ENCODE data around the gene SLC18B1. TPM values are rescaled to one million over a fixed set of nuclear protein-coding genes. Genes with fewer than 3 reads are reported as not detected.
A peak's percentile ranks its signal among the peaks of the same experiment; 100 is the strongest.

SLC18B1 gene
- total and polyA plus RNA-seq, 8 donors, result 4.4 to 10.9 (median 7.2) TPM

- peaks cover 0 to 8% (median 0%) of the 10 kb centered on the region in 3 donors for H3K4me1 ChIP-seq
- ATAC-seq (peak in 1 of 4 donors; percentile 54), DNase-seq (no peak), FAIRE-seq (no peak)
- peak overlapping the region in 1 of 4 donors; percentile 9 for H3K27ac ChIP-seq
- no peak overlapping the region for H3K4me3 ChIP-seq
- no peaks in the 10 kb centered on the region for H3K27me3 ChIP-seq
- H3K9me3 ChIP-seq, result no peaks in the 10 kb centered on the region
- TF ChIP-seq, protein P1, sequence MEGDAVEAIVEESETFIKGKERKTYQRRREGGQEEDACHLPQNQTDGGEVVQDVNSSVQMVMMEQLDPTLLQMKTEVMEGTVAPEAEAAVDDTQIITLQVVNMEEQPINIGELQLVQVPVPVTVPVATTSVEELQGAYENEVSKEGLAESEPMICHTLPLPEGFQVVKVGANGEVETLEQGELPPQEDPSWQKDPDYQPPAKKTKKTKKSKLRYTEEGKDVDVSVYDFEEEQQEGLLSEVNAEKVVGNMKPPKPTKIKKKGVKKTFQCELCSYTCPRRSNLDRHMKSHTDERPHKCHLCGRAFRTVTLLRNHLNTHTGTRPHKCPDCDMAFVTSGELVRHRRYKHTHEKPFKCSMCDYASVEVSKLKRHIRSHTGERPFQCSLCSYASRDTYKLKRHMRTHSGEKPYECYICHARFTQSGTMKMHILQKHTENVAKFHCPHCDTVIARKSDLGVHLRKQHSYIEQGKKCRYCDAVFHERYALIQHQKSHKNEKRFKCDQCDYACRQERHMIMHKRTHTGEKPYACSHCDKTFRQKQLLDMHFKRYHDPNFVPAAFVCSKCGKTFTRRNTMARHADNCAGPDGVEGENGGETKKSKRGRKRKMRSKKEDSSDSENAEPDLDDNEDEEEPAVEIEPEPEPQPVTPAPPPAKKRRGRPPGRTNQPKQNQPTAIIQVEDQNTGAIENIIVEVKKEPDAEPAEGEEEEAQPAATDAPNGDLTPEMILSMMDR (IDR thresholded peaks at IDR 0.05), result no peak
- no peaks in the 10 kb centered on the region for H3K36me3 ChIP-seq
- intact Hi-C loops (cut with DNase I), result no loop called here
- 68 to 72% methylated on average over 4 of the region's 4 CpGs for WGBS, 2 donors
These were observed 49.3 kb downstream of the SLC18B1 start for GRCh38 chr6:132749111-132749510.

GRCh38 chr6:132748446-132748845 lies 50.0 kb downstream of the SLC18B1 start:
- DNase-seq, result no peak
- Histone ChIP-seq H3K4me3 (no peak overlapping the region), H3K27ac (no peak overlapping the region), H3K9me3 (no peaks in the 10 kb centered on the region), H3K4me1 (peaks cover 0 to 8% (median 0%) of the 10 kb centered on the region in 3 donors), H3K36me3 (no peaks in the 10 kb centered on the region), H3K27me3 (no peaks in the 10 kb centered on the region)
- ATAC-seq, result no peak
- intact Hi-C loops (cut with DNase I), result no loop called here
- no peak for FAIRE-seq
- TF ChIP-seq, protein P1 (IDR thresholded peaks at IDR 0.05), result no peak
- 97 to 100% methylated on average over 1 of the region's 1 CpG for WGBS, 2 donors

DNA sequence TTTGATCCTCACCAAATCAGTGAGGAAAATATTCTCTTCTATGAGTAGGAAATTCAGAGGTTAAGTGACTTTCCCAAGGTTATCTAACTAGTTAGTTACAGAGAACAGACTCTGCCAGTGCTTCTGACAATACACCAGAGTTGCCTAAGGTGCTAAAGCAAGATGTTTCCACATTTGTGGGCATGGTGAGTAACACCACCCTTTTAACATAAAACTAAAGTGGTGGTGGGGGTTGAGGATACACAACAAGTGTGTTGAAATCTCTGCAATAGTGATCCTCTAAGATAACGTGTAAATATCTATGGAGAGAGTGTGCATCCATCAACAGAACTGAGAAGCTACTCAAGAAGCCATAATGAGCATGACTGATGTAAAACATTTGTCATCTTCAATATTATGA lies 52.4 kb downstream of the SLC18B1 start:
- ATAC-seq, result no peak
- intact Hi-C loops (cut with DNase I), result no loop called here
- H3K4me1 ChIP-seq, result peaks cover 0 to 6% (median 0%) of the 10 kb centered on the region in 3 donors
- H3K27me3 ChIP-seq, result no peaks in the 10 kb centered on the region
- FAIRE-seq, result no peak
- 45 to 61% methylated on average over 1 of the region's 1 CpG for WGBS, 2 donors
- H3K4me3 ChIP-seq, result no peak overlapping the region
- no peak for DNase-seq
- TF ChIP-seq, protein P1 (IDR thresholded peaks at IDR 0.05), result no peak
- H3K36me3 ChIP-seq, result no peaks in the 10 kb centered on the region
- no peaks in the 10 kb centered on the region for H3K9me3 ChIP-seq
- H3K27ac ChIP-seq, result no peak overlapping the region

DNA sequence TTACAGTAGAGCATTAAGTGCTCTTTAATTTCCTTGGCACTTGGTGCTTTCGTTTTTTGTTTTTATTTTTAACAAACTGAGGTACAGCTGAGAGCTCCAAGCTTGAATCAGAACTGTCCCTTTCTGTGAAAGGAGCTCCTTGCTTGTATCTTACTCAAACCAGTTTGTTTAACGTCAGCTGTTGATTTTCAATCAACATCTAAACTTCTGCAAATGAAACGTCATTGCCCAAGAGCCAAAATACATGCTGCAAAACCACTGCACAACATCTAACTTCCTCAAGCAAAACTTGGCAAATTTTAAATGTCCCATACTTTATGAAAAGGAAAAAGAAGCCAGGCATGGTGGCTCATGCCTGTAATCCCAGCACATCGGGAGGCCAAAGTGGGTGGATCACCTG lies 55.9 kb downstream of the SLC18B1 start:
- TF ChIP-seq, protein P1 (IDR thresholded peaks at IDR 0.05), result no peak
- no peak overlapping the region for H3K4me3 ChIP-seq
- H3K27ac ChIP-seq, result peak overlapping the region in 1 of 4 donors; percentile 42
- no peak for FAIRE-seq
- peak in 2 of 4 donors; percentile 59 to 60 for ATAC-seq
- no peak for DNase-seq
- no peaks in the 10 kb centered on the region for H3K27me3 ChIP-seq
- H3K36me3 ChIP-seq, result no peaks in the 10 kb centered on the region
- intact Hi-C loops (cut with DNase I), result no loop called here
- H3K4me1 ChIP-seq, result no peaks in the 10 kb centered on the region
- 64 to 73% methylated on average over 4 of the region's 4 CpGs for WGBS, 2 donors
- no peaks in the 10 kb centered on the region for H3K9me3 ChIP-seq

DNA sequence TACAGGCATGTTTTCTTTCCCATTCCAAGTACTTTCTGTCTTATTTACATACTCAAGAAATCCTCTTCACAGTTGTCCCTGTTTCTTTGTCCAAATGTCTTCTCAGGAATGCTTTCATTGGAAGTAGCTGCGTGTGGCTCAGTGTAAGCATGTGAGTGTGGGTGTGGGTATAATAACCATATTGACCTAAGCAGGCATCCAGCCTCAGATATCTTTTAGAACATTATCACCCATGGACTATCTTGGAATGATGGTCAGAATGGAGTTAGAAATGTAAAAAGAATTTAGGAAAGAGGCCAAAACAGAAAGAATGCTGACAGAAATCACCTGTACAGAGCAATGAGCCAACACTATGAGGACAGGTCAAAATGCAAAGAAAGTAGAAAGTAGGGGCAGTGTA lies 57.2 kb downstream of the SLC18B1 start:
- no peaks in the 10 kb centered on the region for H3K27me3 ChIP-seq
- peak in 1 of 4 donors; percentile 45 for ATAC-seq
- DNase-seq, result no peak
- intact Hi-C loops (cut with DNase I), result no loop called here
- H3K27ac ChIP-seq, result no peak overlapping the region
- peaks cover 0 to 11% (median 1%) of the 10 kb centered on the region in 3 donors for H3K4me1 ChIP-seq
- H3K36me3 ChIP-seq, result no peaks in the 10 kb centered on the region
- FAIRE-seq, result no peak
- TF ChIP-seq, protein P1 (IDR thresholded peaks at IDR 0.05), result no peak
- 51 to 70% methylated on average over 1 of the region's 1 CpG for WGBS, 2 donors
- H3K9me3 ChIP-seq, result no peaks in the 10 kb centered on the region
- H3K4me3 ChIP-seq, result no peak overlapping the region

All from pancreas (tissue), 10 donors.